Measurements from ENCODE around the gene RNF138.

RNF138 gene

GRCh38 chr18:32139835-32140283, 48.2 kb downstream of the RNF138 start:
- Histone ChIP-seq H3K4me1 (ENCODE audit: control insufficient read depth in 1 of 2, insufficient read depth in 1 of 2, low read depth in 1 of 2, low read length in 1 of 2) (no peaks in the 10 kb centered on the region), H3K4me3 (ENCODE audit: low read depth in 1 of 2, low read length in 1 of 2) (no peak overlapping the region), H3K36me3 (no peaks in the 10 kb centered on the region), H3K27me3 (no peaks in the 10 kb centered on the region), H3K27ac (no peak overlapping the region), H3K9me3 (no peaks in the 10 kb centered on the region)
- TF ChIP-seq CTCF (IDR thresholded peaks at IDR 0.05), result no peak

- Histone ChIP-seq H3K4me1 (ENCODE audit: control insufficient read depth in 1 of 2, insufficient read depth in 1 of 2, low read depth in 1 of 2, low read length in 1 of 2) (no peaks in the 10 kb centered on the region), H3K27ac (no peak overlapping the region), H3K9me3 (no peaks in the 10 kb centered on the region), H3K27me3 (no peaks in the 10 kb centered on the region), H3K4me3 (ENCODE audit: low read depth in 1 of 2, low read length in 1 of 2) (no peak overlapping the region), H3K36me3 (no peaks in the 10 kb centered on the region)
- no peak for TF ChIP-seq CTCF (IDR thresholded peaks at IDR 0.05)
These were observed 56.7 kb downstream of the RNF138 start for GRCh38 chr18:32148185-32148870.

GRCh38 chr18:32152705-32153448, 61.2 kb downstream of the RNF138 start:
- Histone ChIP-seq H3K36me3 (no peaks in the 10 kb centered on the region), H3K4me3 (ENCODE audit: low read depth in 1 of 2, low read length in 1 of 2) (no peak overlapping the region), H3K27me3 (no peaks in the 10 kb centered on the region), H3K9me3 (no peaks in the 10 kb centered on the region), H3K27ac (no peak overlapping the region), H3K4me1 (ENCODE audit: control insufficient read depth in 1 of 2, insufficient read depth in 1 of 2, low read depth in 1 of 2, low read length in 1 of 2) (peaks cover 3 to 8% of the 10 kb centered on the region in 2 experiments)
- TF ChIP-seq CTCF (IDR thresholded peaks at IDR 0.05), result no peak

GRCh38 chr18:32156855-32157254, 65.2 kb downstream of the RNF138 start:
- Histone ChIP-seq H3K4me3 (ENCODE audit: low read depth in 1 of 2, low read length in 1 of 2) (no peak overlapping the region), H3K4me1 (ENCODE audit: control insufficient read depth in 1 of 2, insufficient read depth in 1 of 2, low read depth in 1 of 2, low read length in 1 of 2) (peaks cover 9 to 13% of the 10 kb centered on the region in 2 experiments), H3K36me3 (no peaks in the 10 kb centered on the region), H3K9me3 (no peaks in the 10 kb centered on the region), H3K27me3 (peaks cover 11% of the 10 kb centered on the region), H3K27ac (no peak overlapping the region)
- no peak for TF ChIP-seq CTCF (IDR thresholded peaks at IDR 0.05)

GRCh38 chr18:32157580-32157979, 65.9 kb downstream of the RNF138 start:
- Histone ChIP-seq H3K4me1 (ENCODE audit: control insufficient read depth in 1 of 2, insufficient read depth in 1 of 2, low read depth in 1 of 2, low read length in 1 of 2) (peaks cover 9 to 13% of the 10 kb centered on the region in 2 experiments), H3K36me3 (no peaks in the 10 kb centered on the region), H3K27me3 (peaks cover 11% of the 10 kb centered on the region), H3K27ac (no peak overlapping the region), H3K4me3 (ENCODE audit: low read depth in 1 of 2, low read length in 1 of 2) (no peak overlapping the region), H3K9me3 (no peaks in the 10 kb centered on the region)
- no peak for TF ChIP-seq CTCF (IDR thresholded peaks at IDR 0.05)
